Activated CD4-positive, alpha-beta T cell treated with anti-CD3 and anti-CD28 coated beads, Interleukin-2, amount 50 U/mL, for 24 hours (primary cell): Measurements from ENCODE around the gene MICOS13.
"Not testable (repeated sequence)": the region's sequence is repeated elsewhere in the genome, so short reads cannot be mapped to it uniquely, and the experiment has no call there.

Experiments used
- DNase-seq, 2 donors: peaks; one replicate each; pipeline ENCODE4 v3.0.0-alpha.2; 2020; ENCODE audit warnings: low read depth in 1 of 2, low spot score in 1 of 2

MICOS13 gene, protein sequence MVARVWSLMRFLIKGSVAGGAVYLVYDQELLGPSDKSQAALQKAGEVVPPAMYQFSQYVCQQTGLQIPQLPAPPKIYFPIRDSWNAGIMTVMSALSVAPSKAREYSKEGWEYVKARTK

DNA sequence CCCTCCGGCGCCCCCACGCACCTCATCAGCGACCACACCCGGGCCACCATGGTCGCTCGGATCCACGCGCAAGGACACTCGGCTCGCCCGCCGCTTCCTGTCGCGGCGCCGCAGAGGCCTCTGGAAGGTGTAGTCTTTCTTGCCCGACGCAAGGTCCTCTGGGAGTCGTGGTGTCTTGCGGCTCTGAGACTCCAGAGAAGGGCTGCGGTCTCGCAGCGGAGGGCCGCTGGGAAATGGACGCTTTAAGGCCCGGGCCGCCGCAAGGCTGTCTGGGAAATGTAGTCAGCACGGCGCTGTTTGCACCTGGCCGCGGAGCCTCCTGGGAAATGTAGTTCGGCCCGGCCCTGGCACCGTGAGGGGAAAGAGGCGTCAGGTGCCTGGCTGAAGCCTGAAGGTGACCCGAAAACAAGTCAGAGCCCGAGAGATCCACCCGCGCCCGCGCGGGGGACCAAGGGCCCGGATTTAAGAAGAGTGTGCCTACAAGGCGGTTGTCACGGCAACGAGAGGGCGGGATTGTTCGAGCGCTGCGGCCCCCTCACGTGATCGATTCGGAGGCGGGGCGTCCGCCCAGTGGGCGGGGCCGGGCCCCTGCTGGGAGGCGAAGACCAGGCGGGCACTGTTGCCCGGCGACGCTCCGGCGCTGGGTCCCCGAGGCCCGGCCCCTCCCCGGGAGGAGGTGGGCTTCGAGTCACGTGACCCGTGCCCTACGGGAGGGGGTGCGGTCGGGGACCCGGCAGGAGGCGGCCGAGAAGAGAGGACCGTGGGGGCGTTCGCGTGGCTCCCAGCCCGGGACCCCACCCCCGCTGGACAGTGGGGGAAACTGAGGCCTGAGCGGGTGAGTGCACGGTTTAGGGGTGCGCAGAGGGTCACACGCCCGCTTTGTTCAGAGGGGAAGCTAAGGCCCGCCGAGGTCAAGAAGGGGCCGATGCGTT lies at the start of gene MICOS13, which contains the start of gene HSD11B1L:
MICOS13 (minus strand) TSS at position 80 of the 932 bp plus-strand sequence; CDS start at position 50, 30 bp downstream.
HSD11B1L (plus strand) TSS at position 591 of the 932 bp plus-strand sequence. CDS start 3,806 bp downstream, outside the sequence.
- peak; percentile 94 to 97 for DNase-seq

DNA sequence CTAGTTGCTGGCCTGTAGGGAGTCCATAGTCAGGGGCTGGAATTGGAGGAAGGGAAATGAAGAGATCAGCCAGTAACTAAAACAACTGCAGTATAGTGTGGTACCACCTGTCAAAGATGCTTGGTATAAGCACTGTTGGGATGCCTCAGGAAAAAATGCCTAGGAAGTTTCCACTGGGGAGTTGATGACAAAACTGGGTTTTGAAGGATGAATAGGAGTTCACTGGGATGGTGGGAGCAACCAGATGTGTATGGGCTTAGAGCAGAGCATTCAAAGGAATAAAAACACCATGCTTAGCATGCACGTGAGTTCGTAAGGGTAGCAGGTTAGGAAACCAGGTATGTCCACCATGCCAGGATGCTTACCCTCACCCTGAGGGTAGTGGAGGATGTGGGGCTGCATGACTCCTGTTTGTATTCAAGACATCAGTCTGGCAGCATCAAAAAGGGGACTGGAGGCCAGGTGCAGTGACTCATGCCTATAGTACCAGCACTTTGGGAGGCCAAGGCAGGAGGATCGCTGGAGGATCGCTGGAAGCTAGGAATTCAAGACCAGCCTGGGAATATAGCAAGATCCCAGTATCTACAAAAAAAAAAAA lies 47.2 kb upstream of the MICOS13 start:
- DNase-seq = no peak

DNA sequence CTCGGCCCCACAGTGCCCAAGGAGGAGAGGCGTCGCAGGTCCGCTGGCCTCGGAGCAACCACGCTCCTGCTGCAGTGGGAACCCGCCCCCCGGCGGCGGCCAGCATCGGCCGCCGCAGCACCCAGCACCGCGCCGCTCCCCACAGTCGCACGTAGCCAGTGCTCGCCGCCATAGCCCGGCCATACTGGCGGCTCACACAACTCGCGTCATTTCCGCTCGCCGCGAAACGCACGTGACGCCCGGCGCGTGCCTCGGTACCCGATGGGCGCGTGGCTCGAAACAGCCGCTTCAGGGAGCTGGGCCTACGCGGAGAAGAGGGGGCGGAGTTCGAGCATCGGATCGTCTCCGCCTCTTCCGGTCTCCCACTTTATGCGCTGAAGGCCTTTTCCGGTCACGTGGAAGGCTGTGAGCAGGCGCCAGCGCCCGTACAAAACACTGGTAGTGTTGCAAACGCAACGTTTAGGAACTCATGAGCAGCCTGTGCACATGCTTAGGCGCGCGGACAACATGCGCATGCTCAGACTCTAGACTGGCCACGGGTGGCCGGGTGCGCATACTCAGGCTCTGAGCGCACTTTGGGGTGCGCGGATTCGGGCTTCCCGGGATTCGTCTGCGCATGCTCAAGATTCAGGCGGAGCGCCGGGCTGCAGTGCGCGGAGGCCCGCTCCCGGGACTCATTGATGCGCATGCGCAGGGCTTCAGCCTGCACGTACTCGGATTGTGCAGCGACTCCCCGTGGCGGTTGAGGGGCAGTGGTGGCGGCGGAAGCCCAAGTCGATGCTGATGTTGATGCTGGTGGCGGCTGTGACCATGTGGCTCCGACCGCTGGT lies 39.9 kb upstream of the MICOS13 start, which contains the start of the genes CATSPERD and LONP1:
CATSPERD (plus strand) TSS at position 677 of the 830 bp plus-strand sequence; CDS start at position 778, 101 bp downstream.
LONP1 (minus strand) TSS at position 186 of the 830 bp plus-strand sequence; CDS start at position 172, 14 bp downstream.
- peak; percentile 95 to 99 for DNase-seq

DNA sequence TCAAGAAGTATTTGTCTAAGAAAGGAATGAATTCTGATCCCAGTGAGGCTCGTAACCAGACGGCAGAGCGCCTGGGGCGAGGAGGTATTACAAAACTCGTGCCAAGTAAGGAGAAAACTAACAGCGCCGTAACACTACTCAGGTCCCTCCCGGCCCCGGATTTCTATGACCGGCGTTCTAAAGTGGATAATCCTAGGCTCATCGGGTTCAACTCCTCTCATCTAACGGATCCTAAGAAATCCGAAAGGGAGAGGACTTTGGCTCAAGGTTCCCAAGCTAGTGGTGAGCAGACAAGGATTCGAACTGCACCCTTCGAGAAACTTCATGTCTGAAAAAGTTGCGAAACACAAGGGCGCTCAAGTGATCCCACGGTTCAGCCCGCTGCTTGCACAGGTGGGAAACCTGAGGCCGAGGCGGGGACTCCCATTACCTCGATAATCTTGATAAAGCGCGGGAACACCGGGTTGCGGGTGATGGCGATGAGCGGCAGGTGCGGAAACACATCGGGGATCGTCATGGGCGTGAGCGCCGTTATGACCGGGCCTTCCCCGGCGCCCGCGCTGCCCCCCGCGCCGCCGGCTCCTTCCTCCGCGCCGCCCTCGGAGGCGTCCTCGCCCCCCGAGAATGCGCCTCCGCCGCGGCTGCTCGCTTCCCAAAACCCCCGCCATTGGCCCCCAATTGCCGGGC lies 39.1 kb upstream of the MICOS13 start:
- no peak for DNase-seq

DNA sequence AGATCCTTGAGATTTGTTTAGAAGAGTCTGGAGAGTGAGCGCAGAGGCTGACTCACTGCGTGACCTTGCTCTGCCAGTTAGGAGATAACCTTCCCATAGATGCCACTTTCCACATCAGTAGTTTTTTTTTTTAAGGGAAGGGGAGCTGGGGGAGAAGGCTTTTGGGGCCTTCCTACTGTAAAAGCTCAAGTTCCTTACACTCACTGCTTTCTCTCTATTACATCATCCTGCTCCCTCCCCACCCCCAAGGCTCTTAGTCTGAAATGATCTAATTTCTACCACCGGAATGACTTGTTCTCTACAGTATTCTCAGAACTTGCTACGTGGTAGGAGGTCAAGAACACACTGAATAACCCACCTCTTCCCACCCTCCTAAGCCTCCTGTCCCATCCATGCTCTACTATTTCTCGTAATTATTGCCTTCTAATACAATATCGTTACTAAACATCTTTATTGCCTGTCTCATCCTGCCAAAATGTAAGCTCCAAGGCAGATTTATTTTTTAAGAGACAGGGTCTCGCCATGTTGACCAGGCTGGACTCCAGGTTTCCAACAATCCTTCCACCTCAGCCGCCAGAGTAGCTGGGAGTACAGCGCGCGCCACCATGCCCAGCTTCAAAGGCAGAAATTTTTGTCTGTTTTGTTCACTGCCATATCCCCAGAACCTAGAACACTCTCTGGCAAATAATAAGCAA lies 38.4 kb upstream of the MICOS13 start:
- DNase-seq = peak in 1 of 2 donors; percentile 63

DNA sequence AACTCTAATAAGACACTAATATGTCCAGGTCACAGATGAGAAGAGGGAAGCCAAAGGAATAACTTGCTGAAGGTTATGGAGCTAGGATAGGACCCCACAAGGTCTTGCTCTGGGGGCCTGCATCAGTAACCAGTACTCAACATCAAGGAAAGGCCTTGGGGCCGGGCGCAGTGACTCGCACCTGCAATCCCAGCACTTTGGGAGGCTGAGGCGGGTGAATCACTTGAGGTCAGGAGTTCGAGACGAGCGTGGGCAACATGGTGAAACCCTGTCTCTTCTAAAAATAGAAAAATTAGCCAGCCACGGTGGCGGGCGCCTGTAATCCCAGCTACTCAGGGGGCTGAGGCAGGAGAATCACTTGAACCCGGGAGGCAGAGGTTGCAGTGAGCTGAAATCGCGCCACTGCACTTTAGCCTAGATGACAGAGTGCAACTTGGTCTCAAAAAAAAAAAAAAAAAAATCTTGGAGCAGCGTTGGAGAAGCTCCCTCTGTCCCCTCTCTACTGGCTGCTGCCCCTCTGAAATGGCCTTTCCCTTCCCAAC lies 37.8 kb upstream of the MICOS13 start:
- no peak for DNase-seq

DNA sequence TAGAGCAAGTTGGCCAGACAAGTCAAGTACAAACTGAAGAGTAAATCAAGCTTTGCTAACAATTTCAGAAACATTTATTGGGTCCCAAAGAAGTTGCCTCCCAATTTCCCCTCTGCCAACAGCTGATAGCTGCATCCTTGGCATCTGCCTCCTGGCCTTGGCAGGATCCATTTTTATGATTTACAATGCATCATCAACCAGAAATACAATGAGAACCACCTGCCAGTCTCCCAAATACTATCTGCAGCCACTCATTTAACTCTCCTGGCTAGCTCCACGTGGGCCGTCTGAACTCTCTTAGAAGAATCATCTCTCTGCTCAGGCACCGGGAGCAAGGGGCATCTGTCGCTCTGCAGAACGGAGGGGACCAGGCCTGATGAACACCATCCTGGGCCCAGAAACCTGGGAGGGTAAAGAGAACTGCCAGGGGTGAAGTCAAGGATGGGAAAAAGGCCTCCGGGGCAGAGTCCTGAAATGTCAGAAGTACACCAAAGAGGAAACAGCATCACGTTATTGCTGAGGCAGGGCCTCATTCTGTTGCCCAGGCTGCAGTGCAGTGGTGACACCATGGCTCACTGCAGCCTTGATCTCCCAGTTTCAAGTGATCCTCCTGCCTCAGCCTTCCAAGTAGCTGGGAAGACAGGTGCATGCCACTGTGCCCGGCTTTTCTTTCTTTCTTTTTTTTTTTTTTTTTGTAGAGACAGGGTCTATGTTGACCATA lies 37.1 kb upstream of the MICOS13 start:
- no peak for DNase-seq

DNA sequence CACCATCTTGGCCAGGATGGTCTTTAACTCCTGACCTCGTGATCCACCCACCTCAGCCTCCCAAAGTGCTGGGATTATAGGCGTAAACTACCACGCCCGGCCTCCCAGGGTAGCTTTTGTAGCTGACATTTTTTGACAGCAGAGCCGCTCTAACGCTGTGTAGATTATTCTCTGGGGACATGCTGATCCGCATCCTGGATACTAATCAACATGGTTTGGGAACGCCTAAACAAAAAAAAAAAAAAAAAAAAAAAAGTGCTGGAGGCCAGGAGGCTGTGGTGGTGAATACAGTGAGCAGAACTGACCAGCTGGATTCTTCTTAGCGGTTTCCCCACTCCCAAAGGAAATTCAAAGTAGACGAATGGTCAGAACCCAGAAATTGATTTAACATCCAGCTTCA lies 34.5 kb upstream of the MICOS13 start:
- no peak for DNase-seq

DNA sequence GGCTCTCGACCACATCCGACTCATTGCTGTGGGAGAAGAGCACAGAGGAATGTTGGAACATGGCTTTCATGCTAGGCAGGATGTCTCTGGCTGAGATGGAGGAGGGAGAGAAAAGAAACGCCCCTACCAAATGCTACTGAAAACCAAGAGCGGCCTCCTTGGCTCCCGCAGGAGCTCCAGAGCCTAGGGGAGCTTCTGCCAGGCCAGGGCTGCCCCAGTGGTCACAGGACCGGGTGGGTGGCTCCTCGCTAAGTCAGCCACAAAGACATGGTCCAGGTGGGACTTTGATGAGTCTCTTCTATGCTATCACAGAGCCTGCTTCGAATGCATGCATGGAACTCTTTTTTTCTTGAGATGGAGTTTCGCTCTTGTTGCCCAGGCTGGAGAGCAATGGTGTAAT lies 32.9 kb upstream of the MICOS13 start:
- DNase-seq = no peak

DNA sequence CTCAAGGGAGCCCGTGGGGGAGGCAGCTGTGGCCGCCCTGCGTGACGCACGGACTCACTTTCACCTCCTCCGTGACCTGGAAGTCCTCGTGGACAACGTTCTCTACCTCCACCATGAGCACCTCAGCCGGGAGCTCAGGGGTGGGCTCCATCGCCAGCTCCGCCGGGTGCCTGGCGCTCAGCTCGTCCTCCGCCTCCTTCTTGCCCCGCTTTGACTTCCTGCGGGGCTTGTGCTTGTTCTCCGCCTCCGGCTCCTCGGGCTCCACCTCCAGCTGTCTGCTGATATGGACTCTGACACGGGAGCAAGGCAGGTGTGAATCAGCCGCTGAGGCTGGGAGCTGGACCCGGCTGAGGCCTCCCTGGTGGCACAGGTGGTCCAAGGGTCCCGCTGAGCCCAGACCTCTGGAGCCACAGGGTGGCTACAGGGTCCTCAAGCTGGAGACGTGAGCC lies 31.4 kb upstream of the MICOS13 start:
- DNase-seq = no peak

DNA sequence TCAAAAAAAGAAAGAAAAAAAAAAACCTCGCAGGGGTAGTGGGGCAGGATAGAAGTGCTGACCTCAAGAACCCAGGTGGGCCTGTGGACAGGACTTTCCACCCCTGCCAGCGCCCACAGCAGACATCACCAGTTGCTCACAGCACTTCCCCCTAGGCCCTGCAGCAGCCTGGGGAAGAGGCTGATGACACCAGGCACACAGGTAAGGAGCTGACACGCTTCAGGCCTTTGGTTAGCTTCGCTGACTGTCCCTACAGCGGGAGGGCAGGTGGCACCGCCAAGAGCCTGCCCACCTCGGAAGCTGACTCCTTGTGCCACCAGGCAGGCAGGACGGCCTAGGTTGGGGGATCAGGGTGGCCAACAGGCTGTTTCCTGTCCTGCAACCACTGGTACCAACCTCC lies 30.7 kb upstream of the MICOS13 start:
- DNase-seq = no peak

DNA sequence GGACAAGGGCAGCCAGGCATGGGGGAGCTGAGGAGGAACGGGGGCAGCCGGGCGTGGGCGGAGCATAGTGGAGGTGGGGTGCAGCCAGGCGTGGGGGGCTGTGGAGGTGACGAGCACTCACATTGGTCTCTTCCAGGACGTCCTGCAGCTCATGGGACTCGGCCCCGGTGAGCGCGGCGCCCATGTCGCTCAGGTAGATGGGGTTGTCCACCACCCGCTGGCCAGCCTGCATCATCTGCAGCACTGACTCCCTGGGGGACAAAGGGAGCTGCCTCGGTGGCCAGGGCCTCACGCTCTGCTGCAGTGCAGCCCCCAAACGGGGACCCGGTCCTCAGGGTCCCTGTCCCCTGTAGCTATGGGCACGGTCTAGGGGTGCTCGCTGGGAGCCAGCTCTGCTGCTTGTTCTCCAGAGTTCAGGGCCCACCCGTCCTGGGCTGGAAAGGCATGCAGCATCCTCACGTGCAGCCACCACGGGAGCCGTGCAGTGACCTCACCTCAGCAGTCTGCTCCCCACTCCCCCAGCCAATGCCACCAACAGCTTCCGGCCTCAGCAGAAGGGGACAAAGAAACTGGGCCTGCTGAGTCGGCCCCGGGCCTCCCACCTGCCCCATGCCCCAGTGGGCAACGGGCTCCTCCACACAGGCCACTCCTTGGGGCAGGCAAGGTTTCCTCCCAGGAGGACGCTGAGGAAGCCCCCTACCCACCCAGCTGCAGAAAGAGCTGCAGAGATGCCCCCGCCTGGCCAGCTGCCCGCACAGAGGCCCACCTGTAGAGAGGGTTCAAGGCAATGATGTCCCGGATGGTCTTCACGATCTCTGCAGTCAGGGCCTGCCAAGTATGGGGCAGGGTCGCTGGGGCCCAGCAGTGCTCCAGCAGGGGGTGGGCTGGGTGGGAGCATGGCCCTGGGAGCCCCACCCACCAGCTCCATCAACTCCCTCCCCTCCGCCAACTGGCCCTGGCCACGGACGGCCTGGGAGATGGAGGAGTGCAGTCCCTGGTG lies 27.6 kb upstream of the MICOS13 start:
- no peak for DNase-seq

DNA sequence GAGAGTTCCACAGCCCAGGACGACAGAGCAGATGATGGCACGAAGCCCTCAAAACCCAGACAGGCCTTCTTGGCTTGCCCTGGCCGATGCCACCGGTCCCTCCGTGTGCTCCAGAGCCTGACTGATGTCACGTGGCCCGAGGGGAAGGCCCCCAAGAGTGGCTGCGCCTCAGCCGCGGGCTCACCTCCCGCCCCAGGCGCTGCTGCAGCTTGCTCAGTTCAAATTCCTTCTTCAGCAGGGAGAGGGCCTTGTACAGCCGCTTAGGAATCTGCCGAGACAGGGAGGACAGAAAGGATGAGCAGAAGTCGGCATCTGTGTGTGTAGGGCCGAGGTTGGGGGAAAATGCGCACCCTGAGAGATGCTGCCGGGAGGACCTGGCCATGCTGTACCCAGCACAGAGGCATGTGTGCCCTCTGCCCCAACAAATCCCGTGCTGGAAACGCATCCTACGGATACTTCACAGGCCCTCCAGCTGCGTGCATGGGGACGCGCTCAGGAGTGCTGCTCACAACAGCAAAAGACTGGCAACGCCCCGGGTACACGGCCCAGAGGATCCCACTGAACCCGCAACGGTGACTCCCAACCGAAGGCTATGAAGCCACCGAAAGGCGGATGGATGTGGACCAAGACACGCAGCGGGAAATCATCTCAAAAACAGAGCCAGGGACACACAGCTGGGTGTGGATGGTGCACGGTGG lies 26.7 kb upstream of the MICOS13 start:
- no peak for DNase-seq

DNA sequence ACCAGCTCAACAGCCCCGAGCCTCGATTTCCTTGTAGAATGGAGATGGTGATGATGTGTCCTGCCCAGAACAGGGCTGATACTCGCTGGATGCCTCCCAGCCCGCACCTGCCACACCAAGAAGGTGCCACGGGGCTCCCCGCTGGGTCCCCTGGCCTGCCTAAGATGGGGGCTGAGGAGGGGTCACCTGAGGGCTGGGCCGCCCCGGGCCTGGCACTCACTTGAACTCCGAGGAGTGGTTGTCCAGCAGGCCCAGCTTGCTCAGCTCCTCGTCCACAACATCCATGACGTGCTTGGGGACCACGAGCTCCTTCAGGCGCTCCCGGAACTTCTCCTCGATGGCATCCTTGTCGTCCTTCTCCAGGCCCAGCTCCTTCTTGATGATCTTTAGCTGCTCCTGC lies 25.2 kb upstream of the MICOS13 start:
- DNase-seq = no peak

DNA sequence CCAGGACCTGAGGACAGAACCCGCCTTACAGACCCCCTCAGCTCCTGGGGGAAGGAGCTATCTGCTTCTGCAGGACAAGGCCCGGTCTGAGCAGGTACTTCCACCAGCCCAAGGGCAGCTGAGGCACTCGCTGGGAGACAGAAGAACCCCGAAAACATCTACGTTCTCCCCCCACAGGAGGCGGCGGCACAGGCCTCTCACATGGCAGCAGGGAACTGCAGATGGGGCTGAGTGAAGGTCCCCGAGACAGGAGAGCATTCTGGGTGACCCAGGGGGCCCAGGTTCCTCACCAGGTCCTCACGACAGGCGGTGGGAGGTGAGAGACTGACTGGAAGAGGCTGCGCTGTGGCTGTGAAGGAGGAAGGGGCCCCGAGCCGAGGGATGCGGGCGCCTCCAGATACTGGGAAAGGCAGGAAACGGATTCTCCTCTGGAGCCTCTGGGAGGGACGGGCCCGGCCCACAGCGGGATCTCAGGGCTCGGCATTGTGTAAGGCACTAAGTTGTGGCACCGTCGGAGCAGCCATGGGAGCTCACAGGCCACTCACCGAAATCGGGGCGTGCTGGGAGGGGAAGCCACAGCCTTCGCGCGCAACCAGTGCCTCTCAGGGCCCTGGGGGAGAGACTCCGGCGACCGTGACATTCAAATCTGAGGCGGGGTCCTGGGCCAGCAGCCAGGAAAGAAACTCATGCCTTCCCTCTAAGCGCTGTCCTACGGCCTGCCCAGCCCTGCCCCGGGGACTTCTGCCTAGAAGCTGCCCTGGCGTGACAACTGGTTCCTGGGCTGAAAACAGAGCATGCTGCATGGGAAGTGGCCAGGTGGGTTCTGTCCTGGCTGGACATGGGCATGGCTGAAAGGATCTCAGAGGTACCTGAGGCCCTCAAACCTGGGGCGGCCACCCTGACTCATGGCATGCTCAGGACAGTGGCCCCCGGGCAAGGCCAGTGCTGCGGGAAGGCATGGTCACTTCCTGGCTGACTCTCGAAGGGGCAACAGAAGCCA lies 23.8 kb upstream of the MICOS13 start:
- no peak for DNase-seq

DNA sequence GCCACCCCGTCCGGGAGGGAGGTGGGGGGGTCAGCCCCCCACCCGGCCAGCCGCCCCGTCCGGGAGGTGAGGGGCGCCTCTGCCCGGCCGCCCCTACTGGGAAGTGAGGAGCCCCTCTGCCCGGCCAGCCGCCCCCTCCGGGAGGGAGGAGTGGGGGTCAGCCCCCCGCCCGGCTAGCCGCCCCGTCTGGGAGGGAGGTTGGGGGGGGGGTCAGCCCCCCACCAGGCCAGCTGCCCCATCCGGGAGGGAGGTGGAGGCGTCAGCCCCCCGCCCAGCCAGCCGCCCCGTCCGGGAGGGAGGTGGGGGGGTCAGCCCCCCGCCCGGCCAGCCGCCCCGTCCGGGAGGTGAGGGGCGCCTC lies 21.7 kb upstream of the MICOS13 start:
- not testable (repeated sequence) for DNase-seq
